Coronary artery (tissue), 2 donors: ENCODE data around the gene FAM13A.

Experiments
- DNase-seq: peaks from one replicate; pipeline ENCODE4 v3.0.0-alpha.2; 2017; ENCODE audit warnings: low spot score
- H3K27ac ChIP-seq, 2 donors: fragments of 200-600 bp; sonication (generic); one replicate each; pipeline ENCODE4 v1.5.1; 2016 to 2019
- H3K4me3 ChIP-seq: fragments of 200-600 bp; sonication (generic); 2 replicates; pipeline ENCODE4 v1.5.1; 2016; ENCODE audit warnings: mild to moderate bottlenecking, moderate library complexity
- CTCF ChIP-seq: fragments of 200-600 bp; sonication (generic); IDR thresholded peaks from one replicate; pipeline ENCODE4 v1.5.1; 2019; ENCODE audit warnings: antibody characterized with exemption

FAM13A gene

GRCh38 chr4:88846206-88846790 lies 210.7 kb downstream of the FAM13A start:
- TF ChIP-seq CTCF = no peak
- no peak overlapping the region for H3K27ac ChIP-seq

GRCh38 chr4:88843067-88843685 lies 213.8 kb downstream of the FAM13A start:
- Histone ChIP-seq H3K27ac (no peak overlapping the region), H3K4me3 (no peak overlapping the region)
- DNase-seq = no peak
- no peak for TF ChIP-seq CTCF

More at GRCh38 chr4:88846206-88846790, 210.7 kb downstream of the FAM13A start:
- DNase-seq = no peak
- no peak overlapping the region for H3K4me3 ChIP-seq

GRCh38 chr4:88841635-88842034 lies 215.3 kb downstream of the FAM13A start:
- no peak overlapping the region for H3K4me3 ChIP-seq
- H3K27ac ChIP-seq = no peak overlapping the region
- no peak for TF ChIP-seq CTCF
- DNase-seq = no peak

- no peak for TF ChIP-seq CTCF
- Histone ChIP-seq H3K4me3 (no peak overlapping the region), H3K27ac (no peak overlapping the region)
- DNase-seq = no peak
Measured at GRCh38 chr4:88836216-88836615, 220.8 kb downstream of the FAM13A start.

- DNase-seq = no peak
- no peak overlapping the region for H3K27ac ChIP-seq
Measured at GRCh38 chr4:88831031-88831430, 226.0 kb downstream of the FAM13A start.

GRCh38 chr4:88830598-88830997 lies 226.4 kb downstream of the FAM13A start:
- Histone ChIP-seq H3K4me3 (no peak overlapping the region), H3K27ac (no peak overlapping the region)
- DNase-seq = no peak
- TF ChIP-seq CTCF = no peak

More at GRCh38 chr4:88831031-88831430, 226.0 kb downstream of the FAM13A start:
- no peak for TF ChIP-seq CTCF
- no peak overlapping the region for H3K4me3 ChIP-seq
